Upper lobe of left lung (tissue), 6 donors: ENCODE results near the gene PLAC9. TPM values are rescaled to one million over a fixed set of nuclear protein-coding genes. Genes with fewer than 3 reads are reported as not detected.

Source experiments
- ATAC-seq, 2 donors: fragments of 200-7000 bp; cut with Tn5 transposase; one replicate each; pipeline ENCODE4 v1.9.1; 2022; ENCODE audit warnings: mild to moderate bottlenecking in 2 of 2, moderate library complexity in 2 of 2; ENCODE audit not compliant: low FRiP score in 2 of 2
- DNase-seq, 2 donors: peaks; one replicate each; pipeline ENCODE4 v3.0.0-alpha.2; 2019 to 2020
- H3K27ac ChIP-seq, 4 donors: fragments of 200-600 bp; sonication (generic); one replicate each; pipeline ENCODE4 v1.5.1; 2016 to 2019
- H3K27me3 ChIP-seq, 4 donors: fragments of 200-600 bp; sonication (generic); one replicate each; pipeline ENCODE4 v1.5.1; 2017 to 2019
- H3K36me3 ChIP-seq, 4 donors: fragments of 200-600 bp; sonication (generic); one replicate each; pipeline ENCODE4 v1.5.1; 2016 to 2019
- H3K4me1 ChIP-seq, 4 donors: fragments of 200-600 bp; sonication (generic); one replicate each; pipeline ENCODE4 v1.5.1; 2018 to 2019
- H3K4me3 ChIP-seq, 4 donors: fragments of 200-600 bp; sonication (generic); one replicate each; pipeline ENCODE4 v1.5.1; 2017 to 2019; ENCODE audit warnings: mild to moderate bottlenecking in 2 of 4, moderate library complexity in 1 of 4
- H3K9me3 ChIP-seq, 4 donors: fragments of 200-600 bp; sonication (generic); one replicate each; pipeline ENCODE4 v1.5.1; 2018 to 2019
- EP300 ChIP-seq, 4 donors: sonication (generic); formaldehyde crosslinking; IDR thresholded peaks; one replicate each; pipeline ENCODE4 v1.5.1; 2017; ENCODE audit warnings: antibody characterized with exemption in 4 of 4, control low read depth in 2 of 4
- POLR2A ChIP-seq, 4 donors: fragments of 450-650 bp; IDR thresholded peaks; one replicate each; pipeline ENCODE4 v1.5.1; 2016 to 2017; ENCODE audit warnings: antibody characterized with exemption in 4 of 4, mild to moderate bottlenecking in 2 of 4
- POLR2AphosphoS5 ChIP-seq, 2 donors: sonication (generic); formaldehyde crosslinking; IDR thresholded peaks; one replicate each; pipeline ENCODE4 v1.5.1; 2017; ENCODE audit warnings: antibody characterized with exemption in 2 of 2
- WGBS, 2 donors: methylation state at CpG; one replicate each; pipeline ENCODE4 v1.1.5; 2017 to 2018; 5-methylcytosine and 5-hydroxymethylcytosine counted together
- total RNA-seq, 6 donors: library from RNA; depleted of rRNA in 4 of 6; stranded (reverse); fragments of >200 nt in 4 of 6; gene quantifications; one replicate each; pipeline versions ENCODE4 v1.1.0 to v1.2.1, GENCODE V29; 2016 to 2021
- TF ChIP-seq, protein P1 (sequence below), 6 experiments: fragments of 450-650 bp in 4 of 6; fragments of 200-600 bp in 2 of 6; sonication (generic) in 2 of 6; IDR thresholded peaks; one replicate each; pipeline ENCODE4 v1.5.1; 2016 to 2019; ENCODE audit warnings: antibody characterized with exemption in 6 of 6
- donor health status: DM: no; HTN: no; CAD: no; lungs with moderate emphysema.
- donor health status: DM: no; HTN: yes; CAD: no; lungs with severe emphysema.

PLAC9 gene
- total RNA-seq, 6 donors from 2014 or later: 7.9 to 82.9 (median 26.5) TPM; not detected in 2

DNA sequence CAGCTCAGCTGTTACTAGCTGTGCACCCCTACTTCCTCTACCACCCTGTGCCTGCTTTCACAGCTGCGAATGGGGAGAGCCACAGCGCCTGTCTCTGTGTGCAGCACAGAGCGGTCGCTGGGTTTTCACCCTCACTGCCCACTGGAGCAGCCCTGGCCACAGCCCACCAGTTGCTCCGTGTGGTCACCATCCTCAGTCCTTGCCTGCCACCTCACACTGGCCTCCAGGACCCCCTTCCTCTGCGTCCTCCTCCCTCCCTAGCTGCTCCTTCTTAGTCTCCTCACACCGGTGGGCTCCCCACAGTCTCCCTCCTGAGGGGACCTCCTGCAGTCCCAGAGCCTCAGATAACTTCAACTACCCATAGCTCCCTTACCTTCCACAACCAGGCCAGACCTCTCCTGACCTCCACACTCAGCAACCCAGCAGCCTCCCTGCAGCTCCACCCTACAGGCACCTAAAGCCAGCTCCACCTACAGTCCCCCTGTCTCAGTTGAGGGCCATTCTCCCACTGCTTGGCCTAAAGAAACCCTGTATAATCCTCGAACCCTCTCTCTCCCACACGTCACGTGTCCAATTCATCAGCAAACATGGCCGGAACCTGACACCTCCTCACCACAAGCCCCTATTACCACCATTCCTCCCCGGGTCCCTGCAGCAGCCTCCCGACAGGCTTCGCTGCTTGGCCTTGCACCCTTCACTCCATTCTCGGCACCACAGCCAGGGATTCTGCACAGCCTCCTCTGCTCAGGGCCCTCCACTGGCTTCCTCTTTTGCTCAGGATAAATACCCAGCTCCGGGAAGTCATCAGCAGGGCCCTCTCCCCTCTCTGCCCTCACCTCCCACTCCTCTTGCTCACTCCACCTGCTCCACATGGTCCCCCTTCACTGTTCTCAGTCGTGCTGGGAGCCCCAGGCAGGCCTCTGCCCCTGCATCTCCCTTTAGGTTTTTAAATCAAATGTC is 28.1 kb downstream of the PLAC9 start:
- peaks cover 17 to 45% (median 31%) of the 10 kb centered on the region in 4 donors for H3K4me1 ChIP-seq
- WGBS, 2 donors: 89 to 91% methylated on average over 17 of the region's 17 CpGs

DNA sequence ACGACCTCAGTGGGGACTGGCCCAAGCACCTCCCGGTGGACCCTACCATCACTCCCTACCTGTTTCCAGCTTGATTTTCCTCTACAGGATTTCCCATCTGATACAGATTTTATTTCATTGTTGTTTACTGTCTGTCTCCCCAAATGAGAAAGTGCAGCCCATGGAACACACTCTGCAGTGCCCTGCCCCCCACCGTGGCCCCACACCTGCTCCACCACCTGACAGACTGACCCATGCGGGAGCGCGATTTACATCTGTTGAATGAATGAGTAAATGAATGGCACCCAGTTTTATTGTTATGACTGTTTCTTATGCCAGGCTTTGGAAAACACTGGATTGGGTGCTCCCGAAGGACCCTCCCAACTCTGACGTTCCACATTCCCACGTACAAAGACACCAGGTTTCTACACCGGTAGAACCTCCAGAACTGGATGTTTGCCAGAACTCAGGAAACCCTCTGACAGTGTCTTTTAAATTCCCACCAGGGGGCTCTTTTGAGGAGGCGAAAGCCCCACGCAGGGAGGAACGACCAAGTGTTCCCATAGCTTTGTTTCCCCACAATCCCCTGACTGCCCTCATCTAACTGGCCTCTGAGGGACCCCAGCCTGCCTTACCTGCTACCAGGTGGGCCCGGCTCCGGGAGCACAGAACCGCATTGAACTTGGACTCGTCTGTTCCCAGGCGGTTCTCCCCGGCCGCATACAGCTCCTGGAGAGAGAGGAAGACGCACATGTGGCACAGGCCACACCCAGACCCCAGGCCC is 29.0 kb downstream of the PLAC9 start:
- Histone ChIP-seq H3K9me3 (no peaks in the 10 kb centered on the region), H3K36me3 (peaks cover 33 to 93% (median 67%) of the 10 kb centered on the region in 4 donors), H3K4me1 (peaks cover 25 to 54% (median 32%) of the 10 kb centered on the region in 4 donors), H3K27ac (peak overlapping the region in 3 of 4 donors; percentile 17 to 31 (median 30)), H3K27me3 (no peaks in the 10 kb centered on the region), H3K4me3 (no peak overlapping the region)
- ATAC-seq (no peak), DNase-seq (peak in 1 of 2 donors; percentile 38)
- TF ChIP-seq, protein P1, sequence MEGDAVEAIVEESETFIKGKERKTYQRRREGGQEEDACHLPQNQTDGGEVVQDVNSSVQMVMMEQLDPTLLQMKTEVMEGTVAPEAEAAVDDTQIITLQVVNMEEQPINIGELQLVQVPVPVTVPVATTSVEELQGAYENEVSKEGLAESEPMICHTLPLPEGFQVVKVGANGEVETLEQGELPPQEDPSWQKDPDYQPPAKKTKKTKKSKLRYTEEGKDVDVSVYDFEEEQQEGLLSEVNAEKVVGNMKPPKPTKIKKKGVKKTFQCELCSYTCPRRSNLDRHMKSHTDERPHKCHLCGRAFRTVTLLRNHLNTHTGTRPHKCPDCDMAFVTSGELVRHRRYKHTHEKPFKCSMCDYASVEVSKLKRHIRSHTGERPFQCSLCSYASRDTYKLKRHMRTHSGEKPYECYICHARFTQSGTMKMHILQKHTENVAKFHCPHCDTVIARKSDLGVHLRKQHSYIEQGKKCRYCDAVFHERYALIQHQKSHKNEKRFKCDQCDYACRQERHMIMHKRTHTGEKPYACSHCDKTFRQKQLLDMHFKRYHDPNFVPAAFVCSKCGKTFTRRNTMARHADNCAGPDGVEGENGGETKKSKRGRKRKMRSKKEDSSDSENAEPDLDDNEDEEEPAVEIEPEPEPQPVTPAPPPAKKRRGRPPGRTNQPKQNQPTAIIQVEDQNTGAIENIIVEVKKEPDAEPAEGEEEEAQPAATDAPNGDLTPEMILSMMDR (IDR thresholded peaks at IDR 0.05): no peak
- no peak for TF ChIP-seq POLR2AphosphoS5 (IDR thresholded peaks at IDR 0.05)
- TF ChIP-seq EP300 (IDR thresholded peaks at IDR 0.05): no peak
- no peak for TF ChIP-seq POLR2A (IDR thresholded peaks at IDR 0.05)
- WGBS, 2 donors: 82 to 87% methylated on average over 13 to 21 of the region's 21 CpGs

More for the DNA sequence above, 28.1 kb downstream of the PLAC9 start:
- peaks cover 33 to 98% (median 69%) of the 10 kb centered on the region in 4 donors for H3K36me3 ChIP-seq
- H3K27ac ChIP-seq: peak overlapping the region in 2 of 4 donors; percentile 30 to 69
- ATAC-seq: no peak
- no peak for TF ChIP-seq EP300 (IDR thresholded peaks at IDR 0.05)
- TF ChIP-seq POLR2AphosphoS5 (IDR thresholded peaks at IDR 0.05): no peak
- no peak for TF ChIP-seq POLR2A (IDR thresholded peaks at IDR 0.05)
- TF ChIP-seq, protein P1 (IDR thresholded peaks at IDR 0.05): no peak
- peak in 1 of 2 donors; percentile 43 for DNase-seq
- H3K27me3 ChIP-seq: no peaks in the 10 kb centered on the region
- no peak overlapping the region for H3K4me3 ChIP-seq
- H3K9me3 ChIP-seq: no peaks in the 10 kb centered on the region

DNA sequence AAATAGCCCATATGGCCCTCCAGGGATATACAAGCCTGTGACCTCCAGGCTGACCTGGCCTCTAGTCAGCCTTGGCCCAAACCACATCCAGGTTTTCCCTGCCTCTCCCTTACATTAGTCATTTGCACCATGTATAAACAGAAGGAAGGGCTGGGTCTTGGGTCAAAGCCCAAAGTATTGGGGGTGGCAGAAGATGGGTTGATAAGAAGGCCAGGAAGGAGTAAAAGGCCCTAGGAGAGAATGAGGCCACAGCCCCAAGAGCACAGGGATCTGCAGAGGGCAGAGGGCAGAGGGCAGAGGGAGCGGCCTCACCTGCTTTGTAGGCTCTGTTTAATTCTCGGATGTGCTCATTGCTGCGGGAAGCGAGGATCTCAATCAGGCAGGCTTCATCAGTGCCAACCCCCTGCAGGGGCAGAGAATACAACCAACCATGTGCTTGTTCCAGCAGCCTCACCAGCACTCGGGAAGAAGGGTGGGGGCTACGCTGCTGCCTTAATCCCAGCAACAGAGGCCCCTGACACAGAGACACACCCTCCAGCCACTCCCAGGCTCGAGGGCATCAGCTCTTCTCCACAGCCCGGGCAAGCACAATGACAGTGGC is 31.3 kb downstream of the PLAC9 start:
- no peak for DNase-seq
- Histone ChIP-seq H3K27me3 (no peaks in the 10 kb centered on the region), H3K4me1 (peaks cover 17 to 43% (median 28%) of the 10 kb centered on the region in 4 donors), H3K27ac (peak overlapping the region in 2 of 4 donors; percentile 38 to 65), H3K36me3 (peaks cover 20 to 91% (median 57%) of the 10 kb centered on the region in 4 donors), H3K9me3 (no peaks in the 10 kb centered on the region), H3K4me3 (no peak overlapping the region)
- ATAC-seq: no peak
- TF ChIP-seq EP300 (IDR thresholded peaks at IDR 0.05) (no peak), POLR2A (IDR thresholded peaks at IDR 0.05) (no peak), POLR2AphosphoS5 (IDR thresholded peaks at IDR 0.05) (no peak)
- TF ChIP-seq, protein P1 (IDR thresholded peaks at IDR 0.05): no peak
- 75 to 90% methylated on average over 8 of the region's 8 CpGs for WGBS, 2 donors

DNA sequence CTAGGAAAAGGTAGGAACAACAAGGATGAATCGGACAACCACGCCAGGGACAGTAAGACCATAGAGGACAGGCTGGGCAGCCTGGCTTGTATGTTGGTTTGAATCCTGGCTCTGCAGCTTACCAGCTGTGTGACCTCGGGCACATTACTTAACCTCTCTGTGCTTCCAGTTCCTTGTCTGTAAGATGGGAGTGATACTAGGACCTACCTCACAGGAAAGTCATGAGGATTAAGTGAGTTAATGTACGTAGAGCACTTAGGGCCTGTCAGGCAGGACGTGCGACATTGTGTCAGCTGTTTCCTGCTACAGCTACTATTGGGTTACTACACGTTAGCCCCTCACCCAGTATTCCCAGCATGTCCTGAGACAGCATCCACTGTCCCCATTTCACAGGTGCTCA is 32.1 kb downstream of the PLAC9 start:
- Histone ChIP-seq H3K4me3 (no peak overlapping the region), H3K27me3 (no peaks in the 10 kb centered on the region), H3K9me3 (no peaks in the 10 kb centered on the region), H3K4me1 (peaks cover 11 to 43% (median 26%) of the 10 kb centered on the region in 4 donors), H3K36me3 (peaks cover 20 to 91% (median 61%) of the 10 kb centered on the region in 4 donors), H3K27ac (peak overlapping the region in 2 of 4 donors; percentile 38 to 65)
- ATAC-seq (no peak), DNase-seq (no peak)
- no peak for TF ChIP-seq EP300 (IDR thresholded peaks at IDR 0.05)
- TF ChIP-seq, protein P1 (IDR thresholded peaks at IDR 0.05): no peak
- TF ChIP-seq POLR2A (IDR thresholded peaks at IDR 0.05): no peak
- TF ChIP-seq POLR2AphosphoS5 (IDR thresholded peaks at IDR 0.05): no peak
- WGBS, 2 donors: 82 to 93% methylated on average over 7 of the region's 7 CpGs
